22Rv1 (cell line): ENCODE data around the gene KDM3B.
A peak's percentile ranks its signal among the peaks of the same experiment; 100 is the strongest.
"Not testable (repeated sequence)": the region's sequence is repeated elsewhere in the genome, so short reads cannot be mapped to it uniquely, and the experiment has no call there.

Source experiments
- H3K27ac ChIP-seq: fragments of 450-650 bp; 2 replicates; pipeline ENCODE4 v1.5.1; 2017
- ZFX ChIP-seq: fragments of 450-650 bp; IDR thresholded peaks from 2 replicates; pipeline ENCODE4 v1.6.1; 2017; ENCODE audit warnings: antibody characterized with exemption, borderline replicate concordance
- TF ChIP-seq, protein P1 (sequence below): fragments of 450-650 bp; IDR thresholded peaks from 2 replicates; pipeline ENCODE4 v1.5.1; 2017; ENCODE audit warnings: mild to moderate bottlenecking

Gene KDM3B

DNA sequence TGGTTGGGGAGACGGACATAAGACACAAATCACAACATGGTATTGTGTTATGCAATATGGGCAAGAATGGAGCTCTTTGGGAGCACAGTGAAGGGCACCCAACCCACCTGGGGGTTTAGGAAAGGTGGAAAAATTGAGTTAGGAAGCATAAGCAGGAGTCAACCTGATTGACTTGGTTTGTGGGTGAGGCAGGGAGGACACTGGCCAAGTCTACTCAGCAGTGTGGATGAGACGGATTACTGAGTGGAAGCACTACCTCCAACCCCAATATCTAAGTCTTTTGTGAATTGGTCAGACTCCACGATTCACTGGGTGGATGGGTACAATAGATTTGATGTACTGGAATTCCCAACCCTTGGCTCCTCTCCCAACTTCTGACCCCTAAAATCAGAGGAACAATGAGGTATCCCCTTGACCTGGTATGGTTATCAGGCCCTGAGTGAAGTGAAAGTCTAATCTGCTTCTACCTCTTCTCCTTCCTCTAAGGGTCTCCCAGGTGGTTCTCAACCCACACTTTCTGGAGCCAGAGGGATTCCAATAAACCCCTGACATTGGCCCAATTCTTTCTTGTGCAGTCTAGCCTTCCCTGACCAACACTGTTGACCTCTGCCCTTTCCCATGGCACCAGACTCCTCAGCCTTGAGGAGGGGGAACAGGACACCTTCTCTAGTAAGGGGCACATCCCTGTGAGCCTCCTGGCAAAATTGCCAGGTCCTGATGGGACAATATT, 118.0 kb downstream of the KDM3B start:
- TF ChIP-seq ZFX: no peak
- TF ChIP-seq, protein P1, sequence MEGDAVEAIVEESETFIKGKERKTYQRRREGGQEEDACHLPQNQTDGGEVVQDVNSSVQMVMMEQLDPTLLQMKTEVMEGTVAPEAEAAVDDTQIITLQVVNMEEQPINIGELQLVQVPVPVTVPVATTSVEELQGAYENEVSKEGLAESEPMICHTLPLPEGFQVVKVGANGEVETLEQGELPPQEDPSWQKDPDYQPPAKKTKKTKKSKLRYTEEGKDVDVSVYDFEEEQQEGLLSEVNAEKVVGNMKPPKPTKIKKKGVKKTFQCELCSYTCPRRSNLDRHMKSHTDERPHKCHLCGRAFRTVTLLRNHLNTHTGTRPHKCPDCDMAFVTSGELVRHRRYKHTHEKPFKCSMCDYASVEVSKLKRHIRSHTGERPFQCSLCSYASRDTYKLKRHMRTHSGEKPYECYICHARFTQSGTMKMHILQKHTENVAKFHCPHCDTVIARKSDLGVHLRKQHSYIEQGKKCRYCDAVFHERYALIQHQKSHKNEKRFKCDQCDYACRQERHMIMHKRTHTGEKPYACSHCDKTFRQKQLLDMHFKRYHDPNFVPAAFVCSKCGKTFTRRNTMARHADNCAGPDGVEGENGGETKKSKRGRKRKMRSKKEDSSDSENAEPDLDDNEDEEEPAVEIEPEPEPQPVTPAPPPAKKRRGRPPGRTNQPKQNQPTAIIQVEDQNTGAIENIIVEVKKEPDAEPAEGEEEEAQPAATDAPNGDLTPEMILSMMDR: no peak
- H3K27ac ChIP-seq: peak overlapping the region; percentile 36

DNA sequence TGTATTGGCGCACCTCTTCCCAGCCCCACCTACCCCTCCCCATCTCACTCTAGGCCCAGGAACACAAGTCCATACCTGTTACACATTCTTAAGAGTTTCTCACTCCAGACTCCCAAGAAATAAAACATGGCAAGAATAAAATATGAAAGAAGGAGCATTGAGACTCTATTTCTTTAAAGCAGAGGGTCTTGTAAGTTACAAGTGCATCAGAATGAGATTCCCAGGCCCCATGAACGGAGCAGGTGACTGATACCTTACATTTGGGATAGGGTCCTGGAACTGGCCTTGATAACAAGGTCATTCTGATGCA, 118.5 kb downstream of the KDM3B start:
- TF ChIP-seq, protein P1: no peak
- TF ChIP-seq ZFX: no peak
- no peak overlapping the region for H3K27ac ChIP-seq

DNA sequence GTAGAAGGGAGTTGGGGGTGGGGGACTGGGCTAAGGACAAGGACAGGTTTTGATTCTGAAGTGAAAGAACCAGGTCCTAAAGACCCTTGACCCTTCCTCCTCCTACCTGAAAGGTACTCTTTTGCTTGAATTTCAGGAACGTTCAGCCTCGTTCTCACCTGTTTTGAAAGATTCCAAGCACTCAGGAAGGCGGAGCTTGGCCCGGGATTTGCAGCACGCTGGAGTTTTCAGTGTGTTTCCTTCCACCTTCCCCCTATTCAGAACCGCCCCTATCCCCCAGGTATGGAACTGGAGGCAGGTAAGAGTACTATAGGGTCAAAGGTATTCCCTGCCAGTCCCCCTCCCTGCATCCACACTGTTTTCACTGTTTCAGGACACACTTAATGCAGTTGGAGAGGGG, 119.9 kb downstream of the KDM3B start:
- no peak overlapping the region for H3K27ac ChIP-seq
- no peak for TF ChIP-seq ZFX
- TF ChIP-seq, protein P1: no peak

DNA sequence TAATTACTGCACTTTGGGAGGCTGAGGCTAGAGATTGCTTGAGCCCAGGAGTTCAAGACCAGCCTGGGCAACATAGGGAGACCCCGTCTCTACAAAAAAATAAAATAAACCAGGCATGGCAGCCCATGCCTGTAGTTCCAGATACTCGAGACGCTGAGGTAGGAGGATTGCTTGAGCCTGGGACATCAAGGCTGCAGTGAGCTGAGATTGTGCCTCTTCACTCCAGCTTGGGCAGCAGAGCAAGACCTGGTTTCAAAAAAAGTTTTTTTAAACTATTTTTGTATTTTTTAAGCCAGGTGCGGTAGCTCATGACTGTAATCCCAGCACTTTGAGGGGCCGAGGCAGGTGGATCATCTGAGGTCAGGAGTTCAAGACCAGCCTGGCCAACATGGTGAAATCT, 120.7 kb downstream of the KDM3B start:
- H3K27ac ChIP-seq: not testable (repeated sequence)

DNA sequence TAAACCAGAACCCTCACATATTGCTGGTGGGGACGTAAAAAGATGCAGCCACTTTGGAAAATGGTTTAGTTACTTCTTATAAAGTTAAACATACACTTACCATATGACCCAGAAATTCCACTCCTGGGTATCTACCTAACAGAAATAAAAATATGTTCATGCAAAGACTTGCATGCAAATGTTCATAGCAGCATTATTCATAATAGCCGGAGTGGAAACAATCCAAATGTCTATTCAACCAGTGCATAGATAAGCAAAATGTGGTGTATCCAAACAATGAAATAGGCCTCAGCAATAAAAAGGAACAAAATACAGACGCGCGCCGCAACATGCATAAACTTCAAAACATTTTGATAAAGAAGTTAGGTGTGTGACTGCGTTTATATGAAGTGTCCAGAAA, 124.4 kb downstream of the KDM3B start:
- no peak overlapping the region for H3K27ac ChIP-seq
- no peak for TF ChIP-seq ZFX
- TF ChIP-seq, protein P1: no peak

DNA sequence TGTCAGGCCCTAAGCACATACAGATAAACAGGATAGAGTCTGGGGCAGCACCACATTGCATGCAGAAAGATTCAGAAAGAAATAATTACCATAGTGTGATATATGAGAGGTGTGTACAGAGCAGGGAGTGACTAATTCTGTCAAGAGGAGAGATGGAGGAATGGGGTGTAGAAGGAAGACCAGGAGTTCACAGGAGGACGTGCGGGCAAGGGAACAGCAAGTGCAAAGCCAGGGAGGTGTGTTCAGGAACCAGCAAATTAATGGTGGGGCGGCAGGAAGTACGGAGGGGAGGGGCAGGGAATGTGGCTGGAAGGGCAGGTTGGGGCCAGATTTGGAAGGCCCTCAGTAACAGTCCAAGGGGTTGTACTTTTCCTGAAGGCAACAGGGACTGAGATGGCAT, 130.2 kb downstream of the KDM3B start:
- H3K27ac ChIP-seq: no peak overlapping the region
- no peak for TF ChIP-seq ZFX
- TF ChIP-seq, protein P1: no peak
